GM21576 (cell line): ENCODE measurements around the gene MAPK1.
"Not testable (repeated sequence)": the region's sequence is repeated elsewhere in the genome, so short reads cannot be mapped to it uniquely, and the experiment has no call there.

Source experiments
- ATAC-seq: cut with Tn5 transposase; IDR thresholded peaks from one replicate; pipeline ENCODE4 v1.9.1; 2021; ENCODE audit warnings: mild to moderate bottlenecking, moderate library complexity; ENCODE audit not compliant: unreplicated experiment

The MAPK1 gene

GRCh38 chr22:21759646-21760376, 107.6 kb downstream of the MAPK1 start:
- ATAC-seq: no peak

GRCh38 chr22:21759093-21759492, 108.4 kb downstream of the MAPK1 start:
- ATAC-seq: no peak

- no peak for ATAC-seq
Measured at GRCh38 chr22:21758091-21758864, 109.2 kb downstream of the MAPK1 start.

GRCh38 chr22:21755851-21756284, 111.6 kb downstream of the MAPK1 start:
- ATAC-seq: no peak

- no peak for ATAC-seq
Measured at GRCh38 chr22:21754523-21754922, 112.9 kb downstream of the MAPK1 start.

GRCh38 chr22:21753374-21754111, 113.9 kb downstream of the MAPK1 start:
- ATAC-seq: no peak

GRCh38 chr22:21752276-21752675, 115.2 kb downstream of the MAPK1 start:
- ATAC-seq: no peak

GRCh38 chr22:21745948-21746347, 121.5 kb downstream of the MAPK1 start:
- ATAC-seq: no peak

GRCh38 chr22:21744917-21745316, 122.5 kb downstream of the MAPK1 start:
- ATAC-seq: not testable (repeated sequence)

GRCh38 chr22:21741790-21742189, 125.7 kb downstream of the MAPK1 start:
- ATAC-seq: no peak

GRCh38 chr22:21741059-21741458, 126.4 kb downstream of the MAPK1 start:
- ATAC-seq: no peak

- ATAC-seq: no peak
Measured at GRCh38 chr22:21739828-21740377, 127.5 kb downstream of the MAPK1 start.

GRCh38 chr22:21738966-21739365, 128.5 kb downstream of the MAPK1 start:
- ATAC-seq: no peak

- no peak for ATAC-seq
Measured at GRCh38 chr22:21738081-21738480, 129.4 kb downstream of the MAPK1 start.

GRCh38 chr22:21736948-21737347, 130.5 kb downstream of the MAPK1 start:
- ATAC-seq: no peak

GRCh38 chr22:21736084-21736642, 131.3 kb downstream of the MAPK1 start:
- no peak for ATAC-seq

GRCh38 chr22:21735200-21736083, 132.0 kb downstream of the MAPK1 start, which contains the start of gene YPEL1:
Gene YPEL1, minus strand, starts transcription at chr22:21735794. Its CDS starts 25,050 bp downstream, at chr22:21710744.
- peak; percentile 76 for ATAC-seq

GRCh38 chr22:21734540-21735199, 132.8 kb downstream of the MAPK1 start:
- ATAC-seq: no peak

GRCh38 chr22:21731503-21731902, 135.9 kb downstream of the MAPK1 start:
- no peak for ATAC-seq
